Measurements from ENCODE around the gene OTOP3.

Gene OTOP3

DNA sequence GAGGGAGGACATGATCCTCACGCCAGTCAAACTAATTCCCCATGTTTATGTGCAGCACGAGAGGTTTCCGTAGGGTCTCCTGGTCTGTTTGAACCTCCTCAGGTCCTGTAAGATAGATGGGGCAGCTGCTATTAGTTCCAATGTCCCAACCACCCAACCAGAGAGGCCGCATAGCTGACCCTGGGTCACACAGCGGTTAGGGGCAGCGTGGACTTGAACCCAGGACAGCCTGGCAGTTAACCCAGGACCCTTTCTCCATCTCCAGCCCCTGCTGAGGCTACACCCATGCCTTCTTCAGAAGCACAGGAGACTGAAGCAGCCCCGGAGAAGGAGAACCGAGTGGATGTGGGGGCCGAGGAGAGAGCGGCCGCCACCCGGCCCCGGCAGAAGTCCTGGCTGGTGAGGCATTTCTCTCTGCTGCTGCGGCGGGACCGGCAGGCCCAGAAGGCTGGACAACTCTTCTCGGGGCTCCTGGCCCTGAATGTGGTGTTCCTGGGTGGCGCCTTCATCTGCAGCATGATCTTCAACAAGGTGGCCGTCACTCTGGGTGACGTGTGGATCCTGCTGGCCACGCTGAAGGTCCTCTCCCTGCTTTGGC, 5.5 kb downstream of the OTOP3 start:
- no peak for DNase-seq

DNA sequence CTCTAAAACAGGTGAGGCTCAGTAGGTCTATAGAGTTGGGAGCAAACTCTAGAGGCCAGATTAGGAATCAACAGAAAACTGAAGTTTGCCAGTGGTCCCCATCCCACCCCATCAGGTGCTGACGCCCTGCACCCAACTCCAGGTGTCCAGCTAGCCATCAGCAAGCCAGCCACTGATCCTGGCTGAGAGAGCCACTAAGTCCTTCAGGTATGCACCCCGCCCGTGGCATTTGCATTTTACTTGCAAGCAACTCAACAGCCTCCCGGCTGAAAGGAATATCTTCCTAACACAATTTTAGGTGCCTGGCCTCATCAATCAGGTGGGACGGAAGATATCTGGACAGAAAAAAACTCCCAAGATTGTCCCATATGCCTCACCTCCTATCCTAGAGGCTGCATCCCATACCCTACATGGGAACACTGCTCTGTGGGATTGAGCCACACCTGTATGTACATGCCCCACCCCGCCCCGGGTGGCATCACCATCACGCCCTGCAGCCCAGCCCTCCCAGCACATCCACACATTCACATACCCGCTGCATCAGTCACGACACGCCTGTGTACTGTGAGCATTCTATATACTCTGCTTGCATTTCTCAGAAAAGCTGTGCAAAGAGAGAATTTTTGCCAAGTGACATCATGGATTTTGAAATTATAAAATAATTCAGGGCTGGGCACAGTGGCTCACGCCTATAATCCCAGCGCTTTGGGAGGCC, 8.3 kb downstream of the OTOP3 start:
- no peak for DNase-seq

DNA sequence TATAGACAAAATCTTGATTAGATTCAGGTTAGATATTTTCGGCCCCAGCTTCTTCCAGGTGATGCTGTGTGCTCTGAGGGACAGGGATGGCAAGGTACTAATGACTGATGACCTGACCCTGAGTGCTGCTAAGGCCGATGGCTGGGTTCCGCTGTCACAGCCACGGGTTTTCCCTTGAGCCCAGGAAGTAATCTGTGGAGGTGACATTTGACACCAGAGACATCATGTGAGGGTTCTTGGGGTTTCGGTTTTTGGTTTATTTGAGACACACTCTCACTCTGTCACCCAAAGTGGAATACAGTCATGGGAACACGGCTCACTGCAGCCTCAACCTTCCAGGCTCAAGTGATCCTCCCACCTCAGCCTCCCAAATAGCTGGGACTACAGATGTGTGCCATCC, 9.8 kb downstream of the OTOP3 start:
- no peak for DNase-seq

GRCh38 chr17:74946641-74947040, 10.9 kb downstream of the OTOP3 start:
- DNase-seq = no peak

- no peak for DNase-seq
Measured at GRCh38 chr17:74947041-74947754, 11.5 kb downstream of the OTOP3 start.

DNA sequence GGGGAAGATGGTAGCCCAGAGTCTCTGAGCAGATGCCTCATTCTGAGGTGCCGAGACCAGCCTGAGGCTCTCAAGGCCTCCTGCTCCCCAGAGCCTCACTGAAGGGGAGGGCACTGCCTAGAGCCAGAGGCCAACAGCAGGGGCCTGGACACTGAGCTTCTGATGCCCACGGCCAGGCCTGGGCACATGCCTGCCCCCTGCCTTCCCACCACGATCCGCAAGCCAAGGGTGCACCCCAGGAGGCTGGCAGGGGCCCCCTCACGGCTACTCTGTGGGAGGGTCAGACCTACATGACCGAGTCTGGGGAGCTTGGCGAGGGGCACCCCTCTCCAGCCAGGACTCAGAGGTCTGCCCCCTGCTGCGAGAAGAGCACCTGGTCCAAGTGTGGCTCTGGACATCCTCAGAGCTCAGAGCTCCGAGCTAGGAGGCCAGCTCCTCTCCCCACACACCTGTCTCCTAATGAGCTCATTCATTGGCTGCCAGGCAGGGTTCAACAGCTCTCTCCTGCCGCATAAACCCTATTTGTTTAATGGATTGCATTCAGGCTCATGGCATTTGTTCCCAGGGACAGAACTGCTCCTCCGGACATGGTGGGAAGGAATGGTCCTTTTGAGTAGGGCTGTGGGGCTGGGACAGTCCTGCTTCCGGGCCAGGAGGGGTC, 13.9 kb downstream of the OTOP3 start:
- DNase-seq = no peak

GRCh38 chr17:74950207-74950606, 14.5 kb downstream of the OTOP3 start:
- DNase-seq = no peak

- DNase-seq = no peak
Measured at GRCh38 chr17:74951065-74951464, 15.4 kb downstream of the OTOP3 start.

DNA sequence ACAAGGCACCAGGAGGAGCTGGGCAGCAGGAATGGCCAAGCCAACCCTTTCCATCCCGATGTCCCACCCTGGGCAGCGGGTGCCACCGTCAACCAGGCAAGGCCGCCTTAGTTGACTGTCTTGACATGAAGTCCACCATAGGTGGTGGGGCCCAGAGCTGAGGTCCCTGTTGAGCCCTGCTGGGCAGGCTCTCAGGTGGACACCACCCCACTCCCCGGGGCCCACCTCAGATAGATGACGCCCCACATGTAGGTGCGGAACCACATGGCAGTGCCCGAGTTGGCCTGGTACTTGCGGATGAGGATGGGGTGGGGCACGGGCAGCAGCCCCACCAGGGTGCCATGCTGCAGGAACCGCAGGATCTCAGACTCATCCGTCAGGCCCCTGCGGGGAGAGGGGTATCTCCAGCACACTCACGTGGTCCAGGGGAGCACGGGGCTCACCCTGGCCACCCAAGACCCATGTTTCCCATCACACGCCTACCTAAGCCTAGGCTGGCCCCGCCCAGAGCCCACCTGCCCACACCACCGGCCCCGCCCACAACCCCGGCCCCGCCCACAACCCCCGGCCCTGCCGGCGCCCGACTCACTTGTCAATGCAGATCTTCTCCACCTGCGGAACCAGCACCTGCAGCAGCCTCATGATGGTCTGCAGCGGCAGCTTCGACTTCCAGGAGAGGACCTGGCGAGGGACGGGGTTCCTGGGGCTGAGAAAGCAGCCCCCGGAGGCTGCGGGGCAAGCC, 16.2 kb downstream of the OTOP3 start:
- no peak for DNase-seq

DNA sequence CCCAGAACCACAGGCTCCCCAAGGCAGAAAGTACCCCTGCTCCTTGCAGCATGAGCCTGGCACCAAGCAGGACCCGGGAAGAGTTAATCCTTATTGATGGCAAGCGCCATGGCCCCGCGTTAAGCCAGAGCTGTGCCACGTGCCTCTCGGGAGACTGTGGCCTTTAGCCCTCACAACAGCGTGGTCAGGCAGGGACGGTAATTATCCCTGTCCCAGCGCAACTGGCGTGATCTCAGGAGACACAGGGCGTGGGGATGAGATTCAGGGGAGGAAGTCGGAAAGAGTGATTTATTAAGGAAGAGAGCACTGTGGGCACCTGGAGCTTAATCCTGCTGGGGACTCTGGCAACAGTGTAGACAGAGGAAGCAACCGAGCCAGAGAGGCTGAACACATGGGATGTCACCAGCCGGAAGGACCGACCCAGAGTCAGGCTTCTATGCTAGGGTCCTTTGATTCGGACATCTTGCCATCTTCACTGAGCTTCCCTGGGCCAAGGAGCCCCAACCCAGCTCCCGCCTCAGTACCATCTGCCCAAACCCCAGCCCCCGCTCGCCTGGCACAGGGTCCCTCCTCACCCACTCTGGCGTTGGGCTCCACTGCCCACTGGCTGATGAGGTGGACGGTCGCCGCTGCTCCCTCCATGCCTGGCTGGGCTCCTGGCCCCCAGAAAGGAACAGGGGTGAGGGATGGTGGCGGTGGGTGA, 16.9 kb downstream of the OTOP3 start:
- DNase-seq = no peak

DNA sequence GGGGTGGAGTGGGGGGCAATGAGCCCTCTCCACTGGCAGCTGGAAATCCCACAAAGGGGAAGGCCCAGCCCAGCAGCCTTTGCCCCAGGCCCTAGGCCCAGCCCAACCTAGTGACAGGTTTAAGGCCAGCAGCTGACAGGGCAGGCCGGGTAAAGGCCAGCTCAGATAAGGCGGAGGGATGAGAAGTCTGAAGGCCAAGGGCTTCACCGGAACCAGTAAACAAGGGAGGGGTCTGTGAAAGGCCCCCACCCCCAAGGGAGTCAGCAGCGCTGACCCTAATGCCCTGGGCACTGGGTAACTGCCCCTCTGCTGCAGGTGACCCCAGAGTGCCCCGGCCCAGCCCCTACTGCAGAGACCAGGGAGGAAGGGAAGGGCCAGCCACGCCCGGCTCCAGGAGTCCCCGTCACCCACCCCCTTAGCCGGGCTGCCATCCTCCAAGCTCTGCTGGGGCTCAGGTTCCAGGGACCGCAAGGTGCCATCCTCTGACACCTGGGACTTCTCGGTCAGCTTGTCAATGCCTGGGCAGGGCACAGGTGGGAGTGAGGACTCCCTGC, 17.5 kb downstream of the OTOP3 start:
- DNase-seq = no peak

GRCh38 chr17:74954115-74954514, 18.4 kb downstream of the OTOP3 start:
- DNase-seq = no peak

GRCh38 chr17:74954665-74955421, 19.1 kb downstream of the OTOP3 start:
- DNase-seq = no peak

- no peak for DNase-seq
Measured at GRCh38 chr17:74956093-74956492, 20.4 kb downstream of the OTOP3 start.

DNA sequence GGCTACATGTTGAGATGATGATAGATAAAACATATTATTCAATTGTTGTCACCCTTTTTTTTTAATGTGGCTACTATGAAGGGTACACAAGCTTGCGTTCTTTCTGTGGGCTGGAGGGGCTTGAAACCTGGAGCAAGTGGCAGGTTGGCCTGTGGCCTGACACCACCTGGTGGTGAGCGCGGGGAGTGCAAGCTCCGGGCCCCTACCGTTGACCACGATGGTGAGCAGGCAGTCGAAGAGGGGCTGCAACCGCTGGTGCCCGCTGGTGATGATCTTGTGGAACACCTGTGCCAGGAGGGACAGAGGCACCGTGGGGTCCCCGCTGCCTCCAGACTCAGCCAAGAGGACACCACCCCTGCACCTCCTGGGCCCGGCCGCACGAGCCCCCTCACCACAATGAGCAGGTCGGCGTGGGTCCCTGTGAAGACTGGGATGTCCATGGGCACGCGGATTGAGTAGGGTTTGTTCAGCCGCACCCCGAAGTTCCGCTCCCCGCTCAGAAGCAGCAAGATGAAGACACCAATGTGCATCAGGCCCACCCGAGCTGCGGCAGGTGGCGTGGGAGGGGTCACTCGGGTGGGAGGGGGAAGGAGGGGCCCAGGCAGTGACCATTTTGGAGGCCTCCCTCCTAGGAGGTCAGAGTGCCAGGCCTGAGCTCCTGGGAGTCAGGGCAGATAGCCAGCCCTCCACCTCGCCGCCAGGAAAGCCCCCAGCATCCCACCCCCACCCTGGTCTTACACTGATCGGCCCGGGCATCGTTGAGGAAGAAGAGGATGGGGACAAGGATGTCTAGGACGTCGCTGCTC, 22.4 kb downstream of the OTOP3 start:
- DNase-seq = peak; percentile 80

DNA sequence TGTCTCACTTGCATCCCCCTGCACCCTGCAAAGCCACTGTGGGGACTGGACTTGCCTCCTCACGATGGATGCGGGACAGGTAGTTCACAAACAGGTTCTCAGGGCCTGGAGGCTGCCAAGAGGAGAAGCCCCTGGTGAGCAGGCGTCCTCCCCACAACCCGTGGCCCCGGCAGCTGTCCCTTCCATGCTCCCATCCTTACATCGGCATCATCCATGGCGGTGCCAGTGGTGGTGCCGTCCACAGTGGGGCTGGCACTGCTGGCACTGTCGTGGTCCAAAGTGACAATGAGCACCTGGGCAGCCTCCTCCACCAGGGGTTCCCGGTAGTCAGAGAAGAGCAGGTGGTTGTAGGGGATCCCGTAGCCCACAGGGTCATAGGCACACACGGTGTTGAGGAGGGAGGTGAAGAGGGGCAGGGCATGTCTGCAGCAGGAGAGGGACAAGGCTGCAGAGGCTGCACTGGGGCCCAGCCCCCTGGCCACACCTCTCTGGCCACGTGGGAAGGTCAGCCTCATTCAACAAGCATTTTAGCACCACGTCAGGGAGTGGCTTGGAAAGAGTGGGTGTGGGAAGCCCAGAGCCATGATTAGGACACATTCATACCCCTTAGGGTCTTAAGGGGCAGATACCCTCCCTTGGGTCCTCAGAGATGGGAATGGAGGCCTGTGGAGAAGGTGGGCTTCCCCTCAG, 24.3 kb downstream of the OTOP3 start:
- no peak for DNase-seq

DNA sequence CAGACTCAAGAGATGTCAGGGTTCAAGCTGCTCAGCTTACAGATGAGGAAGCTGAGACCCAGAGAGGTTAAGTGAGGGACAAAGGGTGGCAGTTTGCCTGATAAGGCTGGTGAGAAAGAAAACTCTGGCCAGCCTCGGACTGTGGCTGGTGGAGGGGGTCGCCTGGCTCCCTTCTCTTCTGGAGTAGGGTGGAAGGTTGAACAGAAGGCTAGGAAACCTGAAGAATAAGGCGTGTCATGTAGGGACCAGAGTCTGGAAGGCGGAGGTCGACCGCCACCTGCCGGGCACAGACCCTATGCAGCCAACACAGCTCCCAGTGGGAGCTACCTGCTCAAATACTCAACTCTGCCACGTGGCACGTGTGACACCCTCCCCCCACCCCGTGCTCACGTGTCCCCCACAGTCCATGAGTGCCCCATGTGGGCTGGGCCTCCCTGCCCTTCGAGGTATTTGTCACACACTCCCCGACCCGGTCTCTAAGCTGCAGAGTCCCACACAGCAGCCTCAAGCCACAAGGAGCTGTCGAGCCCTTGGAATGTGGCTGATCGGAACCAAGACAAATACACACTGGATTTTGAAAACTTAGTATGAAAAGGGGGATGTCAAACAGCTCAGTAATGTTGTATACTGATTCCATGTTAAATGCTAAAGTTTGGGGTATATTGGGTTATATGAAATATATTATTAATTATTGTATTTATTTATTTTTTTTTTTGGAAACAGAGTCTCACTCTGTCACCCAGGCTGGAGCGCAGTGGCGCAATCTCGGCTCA, 25.1 kb downstream of the OTOP3 start:
- peak; percentile 32 for DNase-seq

DNA sequence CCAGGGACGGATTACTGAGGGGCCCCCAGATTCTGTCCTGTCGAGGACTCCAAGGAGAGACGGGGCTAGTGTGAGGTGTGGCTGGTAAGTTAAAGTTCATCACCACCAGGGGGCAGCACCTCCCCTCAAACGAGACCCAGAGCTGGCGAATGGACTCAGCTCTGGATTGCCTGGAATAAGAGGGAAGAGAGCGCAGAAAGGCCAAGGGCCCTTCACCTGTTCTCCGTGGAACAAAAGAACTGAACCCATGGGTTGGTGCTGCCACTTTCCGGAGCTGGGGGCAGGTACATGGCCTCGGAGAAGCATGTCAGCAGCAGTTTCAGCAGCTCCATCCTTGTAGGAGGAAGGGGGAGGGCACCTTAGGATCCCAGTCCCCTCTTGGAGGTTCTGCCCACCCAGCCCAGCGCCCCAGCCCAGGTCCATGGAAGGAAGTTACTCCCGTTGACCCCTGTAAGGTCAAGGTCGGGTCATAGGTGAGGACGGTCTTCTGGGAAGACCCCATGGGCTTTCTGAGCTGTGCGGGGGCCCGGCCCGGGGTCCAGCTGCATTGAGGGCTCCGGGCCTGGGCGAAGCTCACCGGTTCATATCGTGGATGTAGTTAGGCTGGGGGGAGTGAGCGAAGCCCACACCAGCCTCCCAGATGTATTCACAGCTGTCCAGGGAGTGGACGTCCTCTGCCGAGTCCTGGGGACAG, 26.1 kb downstream of the OTOP3 start:
- DNase-seq = peak; percentile 86

Data from activated CD4-positive, alpha-beta T cell treated with anti-CD3 and anti-CD28 coated beads, Interleukin-2, amount 50 U/mL, for 1 hour (primary cell).